ENCODE measurements around the gene INHBB.

The INHBB gene

DNA sequence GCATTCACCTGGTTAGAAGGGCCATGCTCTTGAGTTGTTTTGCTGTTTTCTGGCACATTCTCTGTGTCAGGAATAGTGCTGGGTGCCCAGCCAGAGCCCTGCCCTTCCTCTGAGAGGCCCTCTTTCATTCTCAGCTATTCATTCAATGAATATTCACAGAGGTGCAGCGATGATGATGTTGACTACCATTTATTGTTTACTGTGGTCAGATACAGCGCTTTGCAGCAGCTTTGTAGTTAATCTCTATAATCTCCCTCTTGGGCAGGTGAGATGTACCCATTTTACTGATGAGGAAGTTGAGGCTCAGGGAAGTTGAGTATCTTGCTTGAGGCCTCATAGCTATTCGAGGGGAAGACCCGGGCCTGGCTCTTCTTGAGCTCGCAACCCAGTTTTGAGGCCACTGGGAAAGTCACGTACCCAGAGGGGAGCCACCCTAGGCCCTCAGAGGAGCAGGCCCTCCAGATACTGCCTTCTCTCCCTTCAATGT, 9.9 kb downstream of the INHBB start:
- no peak for DNase-seq (ENCODE audit: low read depth in 2 of 2)

DNA sequence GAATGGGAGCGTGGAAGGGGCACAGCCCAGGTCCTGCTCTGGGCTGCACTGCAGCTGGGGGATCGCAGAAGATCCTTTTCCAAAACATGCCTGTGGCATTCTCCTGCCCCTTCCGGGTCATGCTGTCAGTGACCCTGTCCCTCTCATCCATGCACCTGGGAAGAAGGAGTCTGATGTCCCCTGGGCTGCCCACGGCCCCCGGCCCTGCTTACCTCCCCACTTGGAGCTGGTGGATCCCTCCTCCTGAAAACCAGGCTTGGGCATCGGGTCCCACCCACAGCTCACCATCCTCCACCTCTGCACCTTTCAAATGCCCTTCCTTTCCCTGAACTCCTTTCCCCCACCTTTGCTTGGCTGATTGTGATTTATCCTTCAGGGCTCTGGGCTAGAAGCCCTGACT, 11.8 kb downstream of the INHBB start:
- no peak for DNase-seq (ENCODE audit: low read depth in 2 of 2)

DNA sequence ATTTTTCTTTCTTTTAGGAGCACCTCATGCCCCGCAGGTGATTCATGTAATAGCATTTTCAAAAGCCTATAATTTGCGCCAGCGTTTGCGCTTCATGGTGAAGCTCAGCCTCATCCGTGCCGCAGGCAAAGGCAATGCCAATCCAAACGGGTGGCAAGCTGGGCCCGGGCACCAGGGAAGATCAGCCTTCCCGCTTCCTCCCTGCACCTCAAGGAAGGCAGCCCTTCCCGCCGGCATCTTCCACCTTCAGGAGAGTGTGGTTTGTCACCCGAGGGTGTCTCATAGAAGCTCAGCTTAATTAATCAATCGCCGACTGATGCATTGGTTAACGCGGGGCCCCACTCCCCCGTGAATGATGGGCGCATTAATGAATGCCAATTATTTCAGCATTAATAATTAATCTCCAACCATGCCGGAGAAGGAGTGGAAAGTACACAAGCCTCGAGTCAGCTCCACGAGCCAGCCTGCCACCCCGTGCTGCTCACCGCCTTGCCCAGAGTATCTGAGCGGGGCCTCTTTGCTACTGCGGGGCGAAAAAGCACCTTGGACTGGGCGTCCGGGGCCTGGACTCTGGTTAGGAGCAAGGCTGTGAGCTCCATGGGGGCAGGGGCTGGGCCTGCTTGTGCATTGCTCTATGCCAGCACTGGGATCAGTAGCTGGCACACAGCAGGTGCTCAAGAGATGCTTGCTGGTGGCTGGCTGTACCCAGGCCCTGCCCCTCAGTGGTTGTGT, 13.0 kb downstream of the INHBB start:
- DNase-seq (ENCODE audit: low read depth in 2 of 2): no peak

DNA sequence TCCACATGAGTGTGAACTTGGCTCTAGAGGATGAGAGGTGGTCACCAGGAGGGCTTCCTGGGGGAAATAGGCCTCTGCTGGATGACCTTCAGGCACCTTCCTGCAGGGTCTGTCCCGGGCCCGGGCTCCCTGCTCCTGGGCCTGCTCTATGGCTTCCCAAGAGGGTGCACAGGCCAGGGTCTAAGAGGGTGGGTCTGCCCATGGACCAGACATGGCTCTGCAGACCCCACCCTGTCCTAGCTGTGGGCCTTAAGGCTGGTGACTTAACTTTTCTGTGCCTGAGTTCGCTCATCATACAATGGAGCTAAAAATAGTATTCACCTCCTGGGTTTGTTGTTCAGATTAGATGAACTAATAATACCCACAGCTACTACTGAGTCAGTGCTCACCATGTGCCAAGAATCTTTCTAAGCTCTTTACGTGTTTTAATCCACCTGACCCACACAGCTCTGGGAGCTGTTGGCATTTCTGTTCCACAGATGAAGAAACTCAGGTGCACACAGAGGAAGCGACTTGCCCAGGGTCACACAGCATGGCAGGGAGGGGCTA, 14.4 kb downstream of the INHBB start:
- no peak for DNase-seq (ENCODE audit: low read depth in 2 of 2)

DNA sequence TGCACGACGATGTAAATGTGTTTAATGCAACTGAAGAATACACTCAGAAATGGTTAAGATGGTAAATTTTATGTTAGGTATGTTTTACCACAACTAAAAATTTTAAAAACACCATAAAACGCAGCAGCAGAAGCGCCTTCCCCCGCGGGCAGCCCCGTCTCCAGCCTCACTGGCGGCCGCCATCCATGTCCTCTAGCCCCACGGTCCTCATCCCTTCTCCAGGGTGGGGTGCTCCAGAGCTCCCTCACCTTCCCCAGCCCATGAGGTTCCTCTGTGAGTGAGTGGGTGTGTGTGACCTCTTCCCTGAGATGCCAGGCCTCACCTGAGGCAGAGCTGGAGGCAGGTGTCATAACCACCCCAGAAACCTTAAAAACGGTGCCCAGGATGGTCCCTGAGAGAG, 17.0 kb downstream of the INHBB start:
- DNase-seq (ENCODE audit: low read depth in 2 of 2): no peak

DNA sequence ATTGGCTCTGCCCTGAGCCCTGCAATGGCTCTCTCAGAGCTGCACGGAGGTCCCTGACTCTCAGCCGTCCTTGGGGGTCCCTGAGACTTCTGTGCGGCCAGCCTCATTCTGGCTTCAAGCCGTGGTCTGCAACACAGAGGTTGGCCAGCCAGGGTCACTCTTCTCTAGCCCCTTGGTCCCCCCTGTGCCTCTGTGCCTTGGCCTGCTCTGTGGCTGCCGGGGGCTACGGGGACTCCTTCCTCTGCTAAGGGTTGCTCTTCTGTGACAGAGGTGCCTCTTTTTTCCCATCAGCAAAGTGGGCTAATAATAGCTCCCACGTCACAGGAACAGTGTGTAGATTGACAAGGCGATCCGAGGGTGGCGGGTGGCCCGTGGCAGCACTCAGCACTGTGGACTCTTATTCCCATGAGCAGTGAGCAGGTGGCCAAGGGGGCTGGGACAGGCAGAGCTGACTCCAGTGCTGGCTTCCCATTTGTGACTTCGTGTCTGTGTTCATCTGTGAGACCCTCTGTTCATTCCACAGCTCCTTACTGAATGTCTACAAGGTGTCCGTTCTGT, 19.4 kb downstream of the INHBB start:
- DNase-seq (ENCODE audit: low read depth in 2 of 2): no peak

DNA sequence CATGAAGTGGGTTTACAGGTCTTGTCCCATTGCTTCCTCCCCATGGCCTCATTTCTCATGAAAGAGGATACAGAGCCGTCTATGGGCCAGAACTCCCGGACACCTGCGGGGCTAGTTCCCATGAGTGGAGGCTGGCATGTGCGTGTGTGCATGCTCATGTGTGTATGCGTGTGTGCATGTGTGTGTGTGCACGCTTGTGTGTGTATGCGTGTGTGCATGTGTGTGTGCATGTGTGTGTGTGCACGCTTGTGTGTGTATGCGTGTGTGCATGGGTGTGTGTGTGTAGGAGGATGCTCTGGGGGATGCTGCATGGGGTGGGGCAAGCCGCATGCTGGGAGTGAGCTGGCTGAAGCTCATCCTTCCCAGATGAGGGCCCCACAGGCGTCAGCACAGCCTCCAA, 20.8 kb downstream of the INHBB start:
- no peak for DNase-seq (ENCODE audit: low read depth in 2 of 2)

DNA sequence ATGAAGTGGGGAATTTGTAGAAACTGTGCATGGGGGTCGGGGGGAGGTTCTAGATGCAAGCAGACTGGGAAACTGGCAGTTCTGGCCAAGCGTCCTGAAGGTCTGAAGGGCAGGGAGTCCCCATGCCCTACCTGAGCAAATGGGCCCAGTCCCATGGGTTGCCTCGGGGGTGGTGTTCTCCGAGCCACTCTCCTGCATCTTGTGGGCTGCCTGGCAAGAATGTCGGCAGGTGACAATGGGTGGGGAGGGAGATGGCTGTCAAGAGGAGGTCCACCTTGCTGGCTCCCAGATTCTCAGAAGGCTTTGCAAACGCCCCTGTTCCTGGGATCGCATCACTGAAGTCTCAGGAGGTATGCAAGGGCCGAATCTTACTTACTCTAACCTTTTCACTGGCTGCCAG, 21.3 kb downstream of the INHBB start:
- no peak for DNase-seq (ENCODE audit: low read depth in 2 of 2)

DNA sequence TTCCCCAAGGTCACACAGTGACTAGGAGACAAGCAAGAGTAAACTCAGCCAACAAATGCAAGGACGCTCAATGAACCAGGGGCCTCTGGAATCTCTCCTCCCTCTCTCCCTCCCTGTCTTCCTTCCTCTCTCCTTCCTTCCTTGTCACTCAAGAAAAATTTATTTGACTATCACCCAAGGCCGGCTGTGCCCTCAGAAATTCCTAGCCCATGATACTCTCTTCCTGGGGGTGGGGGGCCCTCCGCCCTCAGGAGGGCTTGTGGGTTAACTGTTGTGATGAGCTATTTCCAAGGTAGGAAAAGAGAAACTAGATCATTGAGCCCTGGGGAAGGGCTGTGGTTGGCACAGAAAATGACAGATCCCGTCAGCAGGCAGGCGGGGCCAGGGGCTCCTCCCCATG, 21.7 kb downstream of the INHBB start:
- no peak for DNase-seq (ENCODE audit: low read depth in 2 of 2)

DNA sequence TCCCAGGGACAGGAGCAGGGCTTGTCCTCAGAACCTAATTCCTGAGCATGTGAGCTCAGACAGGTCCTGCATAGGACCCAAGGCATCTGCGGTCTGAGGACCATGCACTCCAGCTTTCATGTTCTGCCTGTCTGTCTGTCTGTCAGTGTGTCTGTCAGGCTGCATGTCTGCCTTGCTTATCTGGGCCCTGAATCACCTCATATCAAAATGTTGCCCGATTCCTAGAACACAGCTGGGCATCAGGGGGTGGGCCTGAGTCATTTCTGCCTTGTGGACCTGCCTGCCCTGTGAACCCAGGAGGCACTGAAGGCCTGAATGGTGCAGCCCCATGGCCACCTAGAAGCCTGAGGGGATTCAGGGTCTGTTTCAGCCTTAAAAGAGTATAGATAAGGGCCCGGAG, 22.1 kb downstream of the INHBB start:
- DNase-seq (ENCODE audit: low read depth in 2 of 2): no peak

DNA sequence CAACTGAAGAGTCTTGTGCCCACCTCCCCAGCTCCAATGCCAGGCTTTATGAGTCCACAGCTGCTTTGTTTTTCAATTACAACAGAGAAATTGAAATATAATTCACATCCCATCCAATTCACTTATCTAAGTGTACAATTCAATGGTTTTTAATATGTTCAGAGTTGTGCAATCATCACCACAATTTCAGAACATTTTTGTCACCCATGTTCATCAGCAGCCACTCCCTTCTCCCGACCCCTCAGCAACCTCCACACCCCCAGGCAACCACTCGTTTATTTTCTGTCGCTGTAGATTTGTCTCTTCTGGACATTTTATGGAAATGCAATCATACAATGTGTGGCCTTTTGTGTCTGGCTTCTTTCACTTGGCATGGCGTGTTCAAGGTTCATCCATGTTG, 23.3 kb downstream of the INHBB start:
- DNase-seq (ENCODE audit: low read depth in 2 of 2): no peak

DNA sequence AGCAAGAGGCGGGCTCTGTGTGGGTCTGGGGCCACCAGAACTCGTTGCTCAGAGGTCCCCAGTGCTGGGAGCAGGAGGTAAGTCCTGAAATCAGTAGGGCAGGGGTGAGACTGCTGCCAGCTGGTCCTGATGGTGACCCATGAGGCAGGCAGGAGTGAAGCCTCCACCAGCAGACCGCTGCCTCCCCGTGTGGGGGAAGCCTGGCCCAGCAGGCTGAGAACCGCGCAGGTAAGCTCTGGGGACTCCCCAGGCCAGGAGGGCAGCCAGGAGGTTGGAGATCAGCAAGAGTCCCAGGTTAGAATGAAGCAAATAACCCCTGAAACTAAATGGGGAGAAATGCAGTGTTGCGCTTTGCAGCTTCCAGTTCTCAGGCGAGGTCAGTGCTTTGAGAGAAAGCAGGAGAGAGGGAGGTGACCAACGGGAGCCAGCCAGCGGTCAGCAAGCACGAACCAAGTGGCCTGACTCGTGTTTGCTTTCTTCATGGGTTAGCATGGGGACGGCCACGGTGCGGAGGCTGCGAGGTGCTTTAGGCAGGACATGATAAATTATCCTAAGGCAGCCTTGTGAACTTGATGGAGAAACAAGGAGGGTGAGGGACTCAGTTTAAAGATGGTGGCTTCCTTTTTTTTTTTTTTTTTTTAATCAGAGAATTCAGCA, 26.2 kb downstream of the INHBB start:
- DNase-seq (ENCODE audit: low read depth in 2 of 2): no peak

DNA sequence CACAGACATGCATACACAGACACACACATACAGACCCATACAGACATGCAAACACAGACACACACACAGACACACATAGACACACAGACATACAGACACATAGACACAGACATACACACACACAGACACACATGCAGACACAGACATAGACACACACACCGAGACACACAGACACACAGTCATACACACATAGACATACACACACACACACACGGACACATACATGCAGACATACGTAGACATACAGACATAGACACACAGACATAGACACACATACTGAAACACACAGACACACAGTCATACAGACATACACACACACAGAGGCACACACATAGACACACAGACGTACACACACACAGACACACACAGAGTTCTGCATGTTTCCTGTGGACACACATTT, 26.9 kb downstream of the INHBB start:
- DNase-seq (ENCODE audit: low read depth in 2 of 2): no peak

DNA sequence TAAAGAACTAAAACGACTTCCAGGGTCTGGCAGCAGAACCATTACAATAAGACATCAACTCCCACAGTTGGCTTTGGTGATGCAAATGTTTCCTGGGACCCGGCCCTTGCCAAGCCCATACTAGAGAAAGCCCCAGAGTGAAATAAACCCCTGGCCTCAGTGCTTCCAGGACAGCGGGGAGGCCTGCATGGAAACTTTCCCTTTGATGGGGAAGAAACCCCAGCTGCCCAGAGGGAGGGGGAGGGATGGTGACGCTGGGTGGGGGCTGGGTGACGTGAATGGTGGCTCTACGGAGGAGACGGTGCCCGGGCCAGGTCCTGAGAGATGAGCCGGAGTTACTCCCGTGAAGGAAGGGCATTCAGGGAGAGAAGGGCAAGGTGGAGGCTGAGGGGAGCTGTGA, 27.5 kb downstream of the INHBB start:
- no peak for DNase-seq (ENCODE audit: low read depth in 2 of 2)

DNA sequence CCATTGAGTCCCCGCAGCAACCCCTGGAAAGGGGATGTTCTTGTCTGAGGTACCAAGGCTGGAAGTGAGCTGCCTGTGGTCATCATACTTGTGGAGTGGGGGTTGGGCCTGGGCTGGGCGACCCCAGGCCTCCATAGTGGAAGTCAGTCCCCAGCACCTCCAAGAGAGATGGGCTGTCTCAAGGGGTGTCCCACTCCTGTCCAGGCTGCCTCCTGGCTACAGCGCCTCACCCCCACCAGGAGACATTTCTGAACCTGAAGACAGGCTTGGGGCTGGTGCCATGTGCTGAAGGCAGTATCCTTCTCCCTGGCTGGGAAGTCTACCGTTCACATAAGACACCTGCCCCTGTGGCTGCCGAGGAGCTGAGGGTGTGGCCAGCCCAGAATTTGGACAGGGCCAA, 28.9 kb downstream of the INHBB start:
- no peak for DNase-seq (ENCODE audit: low read depth in 2 of 2)

DNA sequence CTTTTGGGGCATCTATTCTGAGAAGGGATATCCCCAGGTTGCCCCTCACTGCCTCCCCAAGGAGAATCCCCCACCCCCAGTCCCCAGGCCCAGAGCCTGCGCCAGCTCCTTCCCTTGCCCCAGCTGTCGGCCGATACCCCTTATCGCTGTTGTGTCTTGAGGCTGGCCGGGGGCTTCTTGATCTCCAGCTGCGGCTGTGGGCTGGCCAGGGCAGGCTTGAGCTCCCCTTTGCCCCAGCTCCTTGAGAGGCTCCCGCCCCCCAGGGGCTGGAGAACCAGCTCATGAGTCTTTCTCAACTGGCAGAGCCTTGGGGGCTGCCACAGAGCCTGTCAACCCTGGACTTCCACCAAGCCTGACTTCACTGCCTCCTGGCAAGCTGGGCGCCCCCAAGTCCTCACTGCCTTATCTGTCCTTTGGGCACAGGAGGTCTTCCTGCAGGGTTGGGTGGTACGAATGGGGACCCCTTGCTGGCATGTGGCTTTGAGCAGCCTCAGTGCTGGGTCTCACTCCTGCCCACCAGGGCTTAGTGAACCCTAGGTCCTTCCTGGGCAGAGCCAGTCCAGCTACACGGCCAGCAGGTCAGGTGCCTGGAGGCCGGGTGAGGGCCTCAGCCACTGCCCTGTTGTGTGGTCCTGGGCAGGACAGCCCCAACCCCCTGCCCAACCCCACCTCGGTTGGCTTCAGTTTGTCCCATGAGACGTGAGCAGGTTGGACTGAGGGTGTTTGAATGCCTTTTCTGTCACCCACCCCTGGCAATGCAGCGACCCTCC, 29.5 kb downstream of the INHBB start:
- DNase-seq (ENCODE audit: low read depth in 2 of 2): no peak

DNA sequence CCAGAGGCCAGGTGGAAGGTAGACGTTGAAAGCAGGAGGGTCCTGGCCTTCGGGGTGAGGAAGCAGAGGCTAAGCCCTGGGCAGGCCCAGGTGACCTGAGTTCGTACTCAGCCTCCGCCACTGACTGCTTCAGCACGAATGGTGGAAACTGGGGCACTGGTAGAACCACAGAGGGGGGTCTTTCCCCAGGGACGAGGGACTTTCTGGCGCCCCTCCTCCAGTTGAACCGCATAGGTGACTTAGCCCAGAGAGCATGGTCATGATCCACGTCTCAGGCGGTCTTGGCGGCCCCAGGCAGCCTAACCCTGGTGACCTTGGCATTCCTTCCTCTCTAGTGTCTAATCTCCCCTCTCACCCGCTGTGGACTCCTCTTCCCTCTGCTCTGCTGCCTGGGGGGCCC, 30.2 kb downstream of the INHBB start:
- DNase-seq (ENCODE audit: low read depth in 2 of 2): no peak

DNA sequence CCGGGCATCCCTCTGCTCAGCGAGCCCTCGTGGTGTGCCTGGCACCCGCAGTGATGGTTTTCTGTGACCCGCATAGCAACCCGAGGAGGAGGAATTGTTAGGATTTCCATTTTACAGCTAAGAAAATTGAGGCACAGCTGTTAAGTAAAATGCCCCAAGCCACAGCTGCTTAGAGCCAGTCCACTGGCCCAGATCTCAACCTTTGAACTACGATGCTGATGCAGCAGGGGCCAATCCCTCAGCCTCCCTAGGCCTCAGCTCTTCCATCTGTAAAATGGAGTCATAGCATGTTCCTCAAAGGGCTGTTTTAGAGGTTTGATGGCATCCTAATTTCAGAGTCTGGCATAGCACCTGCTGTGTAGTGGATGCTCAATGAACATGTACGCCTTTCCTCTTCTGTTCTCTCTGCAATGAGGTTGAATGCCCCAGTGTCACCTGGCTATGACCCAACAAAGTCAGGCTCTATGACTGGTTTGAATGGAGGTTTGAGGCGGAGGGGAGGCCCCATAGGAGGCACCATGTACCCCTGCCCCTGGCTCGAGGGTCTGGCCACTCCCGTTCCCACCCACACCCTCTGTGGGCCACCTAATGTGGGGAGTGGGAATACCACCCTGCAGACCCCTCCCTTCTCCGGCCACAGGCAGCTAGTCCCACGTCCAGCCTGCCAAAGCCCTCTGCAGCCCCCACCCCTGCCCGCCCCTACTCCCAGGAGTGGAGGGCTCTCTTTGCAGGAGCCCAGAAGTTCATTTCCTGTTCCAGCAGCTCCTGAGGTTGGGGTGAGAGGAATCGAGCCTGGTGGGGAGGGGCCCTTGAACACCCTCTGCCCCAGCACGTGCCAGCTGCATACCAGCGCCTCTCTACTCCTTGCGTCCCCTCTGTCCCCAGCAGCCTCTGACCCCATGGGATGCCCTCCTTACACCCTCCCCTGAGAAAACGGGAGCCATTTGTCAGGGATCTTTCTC, 31.0 kb downstream of the INHBB start:
- no peak for DNase-seq (ENCODE audit: low read depth in 2 of 2)

DNA sequence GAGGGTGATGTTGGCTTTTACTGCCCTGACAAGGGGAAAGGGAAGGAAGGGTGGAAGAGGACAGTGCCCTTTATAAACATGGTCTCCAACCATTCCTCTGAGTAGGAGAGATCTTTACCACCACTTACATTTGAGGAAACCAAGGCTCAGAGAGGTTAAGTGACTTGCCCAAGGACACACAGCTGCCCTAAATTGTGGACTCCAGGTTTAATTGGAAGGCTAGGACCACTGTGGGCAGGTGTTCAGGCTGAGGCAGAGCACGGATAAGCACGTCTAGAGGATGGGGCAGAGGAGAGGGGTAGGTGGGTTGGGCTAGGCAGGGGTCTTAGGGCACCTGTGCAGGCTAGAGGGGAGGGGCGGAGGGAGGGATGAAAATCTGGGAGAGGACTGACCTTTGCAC, 32.7 kb downstream of the INHBB start:
- DNase-seq (ENCODE audit: low read depth in 2 of 2): no peak

DNA sequence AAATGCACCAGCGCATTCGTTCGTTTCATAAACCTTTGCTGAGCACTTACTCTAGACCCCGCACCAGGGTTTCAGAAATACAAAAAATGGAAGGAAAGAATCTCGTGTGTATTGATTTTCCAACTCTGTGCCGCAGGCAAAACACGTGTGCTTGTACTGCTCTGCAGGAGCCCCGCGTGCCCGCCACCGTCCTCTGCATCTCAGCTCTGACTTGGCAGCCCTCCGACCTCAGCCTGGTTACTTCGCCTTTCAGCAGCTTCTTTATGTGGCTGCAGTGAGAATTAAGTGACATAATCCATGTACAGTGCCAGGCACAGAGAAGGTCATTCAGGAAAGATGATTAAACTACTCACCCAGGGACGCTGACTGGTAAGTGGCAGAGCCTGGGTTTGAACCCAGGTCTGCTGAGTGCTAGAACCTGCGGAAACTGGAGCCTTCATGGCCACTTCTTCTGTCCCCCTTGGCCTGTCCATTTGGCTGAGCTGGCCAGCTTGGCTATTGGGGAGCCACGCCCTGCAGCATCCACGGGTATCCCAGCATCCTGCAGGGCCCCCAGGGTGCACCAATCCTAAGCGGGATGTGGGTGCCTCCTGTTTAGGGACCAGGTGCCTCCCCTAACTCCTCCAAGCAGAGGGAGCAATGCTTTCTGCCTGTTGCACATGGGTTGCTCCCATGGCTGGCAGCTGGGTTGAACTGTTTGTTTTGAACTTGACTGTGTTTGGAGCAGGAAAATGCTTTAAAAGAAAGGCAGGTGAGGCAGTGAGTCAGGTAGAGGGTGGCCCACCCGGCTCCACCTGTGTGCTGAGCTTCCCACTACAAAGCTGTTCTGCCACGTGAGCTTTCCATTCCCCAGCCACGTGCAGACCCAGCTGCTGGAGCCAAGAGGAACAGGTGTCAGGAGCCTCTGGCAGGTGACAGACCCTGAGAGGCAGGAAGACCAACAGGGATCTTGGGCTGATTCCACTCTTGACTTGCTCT, 34.3 kb downstream of the INHBB start:
- no peak for DNase-seq (ENCODE audit: low read depth in 2 of 2)

Measured in activated CD4-positive, alpha-beta T cell treated with anti-CD3 and anti-CD28 coated beads for 24 hours (primary cell).